Epithelial cell of proximal tubule (primary cell): ENCODE results near the gene CBX2. TPM values are rescaled to one million over a fixed set of nuclear protein-coding genes. Genes with fewer than 3 reads are reported as not detected.
A peak's percentile ranks its signal among the peaks of the same experiment; 100 is the strongest.
"Not testable (repeated sequence)": the region's sequence is repeated elsewhere in the genome, so short reads cannot be mapped to it uniquely, and the experiment has no call there.

Experiments used
- DNase-seq: peaks from one replicate; pipeline ENCODE4 v3.0.0-alpha.2; 2011; ENCODE audit warnings: low read depth
- H3K4me3 ChIP-seq: 2 replicates; pipeline ENCODE4 v1.5.1; 2011; ENCODE audit warnings: low read depth, mild to moderate bottlenecking, low read length
- total RNA-seq: library from RNA; depleted of rRNA; stranded (reverse); fragments of >200 nt; gene quantifications from 2 replicates; pipeline ENCODE4 v1.2.3, GENCODE V29; 2015
- TF ChIP-seq, protein P1 (sequence below): conservative IDR thresholded peaks from 2 replicates; pipeline ENCODE4 v1.5.1; 2012; ENCODE audit warnings: low read depth, mild to moderate bottlenecking, low read length

Gene CBX2
- total RNA-seq, 1 donor from 2014 or later, result 7.6 TPM

DNA sequence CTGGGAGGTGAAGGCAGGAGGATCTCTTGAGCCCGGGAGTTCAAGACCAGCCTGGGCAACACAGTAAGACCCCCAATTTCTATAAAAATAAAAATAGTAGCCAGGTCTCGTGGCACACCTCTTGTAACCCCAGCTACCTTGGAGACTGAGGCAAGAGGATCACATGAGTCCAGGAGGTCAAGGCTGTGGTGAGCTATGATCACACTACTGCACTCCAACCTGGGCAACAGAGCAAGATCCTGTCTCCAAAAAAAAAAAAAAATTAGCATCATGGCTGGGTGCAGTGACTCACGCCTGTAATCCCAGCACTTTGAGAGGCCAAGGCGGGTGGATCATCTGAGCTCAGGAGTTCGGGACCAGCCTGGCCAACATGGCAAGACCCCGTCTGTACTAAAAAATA, 6.7 kb upstream of the CBX2 start:
- DNase-seq, result no peak
- TF ChIP-seq, protein P1, sequence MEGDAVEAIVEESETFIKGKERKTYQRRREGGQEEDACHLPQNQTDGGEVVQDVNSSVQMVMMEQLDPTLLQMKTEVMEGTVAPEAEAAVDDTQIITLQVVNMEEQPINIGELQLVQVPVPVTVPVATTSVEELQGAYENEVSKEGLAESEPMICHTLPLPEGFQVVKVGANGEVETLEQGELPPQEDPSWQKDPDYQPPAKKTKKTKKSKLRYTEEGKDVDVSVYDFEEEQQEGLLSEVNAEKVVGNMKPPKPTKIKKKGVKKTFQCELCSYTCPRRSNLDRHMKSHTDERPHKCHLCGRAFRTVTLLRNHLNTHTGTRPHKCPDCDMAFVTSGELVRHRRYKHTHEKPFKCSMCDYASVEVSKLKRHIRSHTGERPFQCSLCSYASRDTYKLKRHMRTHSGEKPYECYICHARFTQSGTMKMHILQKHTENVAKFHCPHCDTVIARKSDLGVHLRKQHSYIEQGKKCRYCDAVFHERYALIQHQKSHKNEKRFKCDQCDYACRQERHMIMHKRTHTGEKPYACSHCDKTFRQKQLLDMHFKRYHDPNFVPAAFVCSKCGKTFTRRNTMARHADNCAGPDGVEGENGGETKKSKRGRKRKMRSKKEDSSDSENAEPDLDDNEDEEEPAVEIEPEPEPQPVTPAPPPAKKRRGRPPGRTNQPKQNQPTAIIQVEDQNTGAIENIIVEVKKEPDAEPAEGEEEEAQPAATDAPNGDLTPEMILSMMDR, result no peak
- no peak overlapping the region for H3K4me3 ChIP-seq

DNA sequence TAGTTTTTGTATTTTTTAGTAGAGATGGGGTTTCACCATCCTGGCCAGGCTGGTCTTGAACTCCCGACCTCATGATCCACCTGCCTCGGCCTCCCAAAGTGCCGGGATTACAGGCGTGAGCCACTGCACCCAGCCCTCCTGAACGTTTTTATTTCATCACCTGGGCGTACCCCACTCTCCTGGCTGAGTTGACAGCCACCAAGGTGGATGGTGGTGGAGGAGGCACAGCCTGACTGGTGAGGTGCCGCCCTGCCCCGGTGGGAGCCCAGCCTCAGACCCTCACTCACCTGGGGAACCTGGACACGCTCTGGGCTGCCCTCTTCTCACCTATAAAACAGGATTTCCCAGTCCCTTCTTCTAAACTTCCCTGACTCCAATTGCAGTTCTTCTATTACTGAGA, 5.2 kb upstream of the CBX2 start:
- not testable (repeated sequence) for DNase-seq, H3K4me3 ChIP-seq

DNA sequence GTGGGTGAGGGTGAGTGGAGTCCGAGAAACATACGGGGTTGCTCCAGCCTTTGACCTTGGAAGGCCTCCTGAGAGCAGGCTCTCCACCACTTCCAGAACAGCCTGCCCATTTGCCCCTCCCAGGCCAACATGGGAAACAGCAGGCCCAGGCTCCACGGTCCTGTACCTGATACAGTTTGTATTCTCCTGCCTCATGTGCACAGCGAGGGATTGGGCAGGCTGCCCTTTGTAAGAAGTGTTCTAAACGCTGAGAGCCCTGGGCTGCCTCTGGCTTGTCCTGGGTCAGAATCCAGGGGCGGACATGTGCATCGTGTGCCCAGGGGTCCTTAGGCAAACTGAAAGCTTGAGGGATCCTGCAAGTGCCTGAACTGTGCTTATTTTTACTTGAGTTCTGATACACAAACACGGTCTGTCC, 3.4 kb upstream of the CBX2 start:
- H3K4me3 ChIP-seq, result no peak overlapping the region
- TF ChIP-seq, protein P1, result no peak
- DNase-seq, result no peak

DNA sequence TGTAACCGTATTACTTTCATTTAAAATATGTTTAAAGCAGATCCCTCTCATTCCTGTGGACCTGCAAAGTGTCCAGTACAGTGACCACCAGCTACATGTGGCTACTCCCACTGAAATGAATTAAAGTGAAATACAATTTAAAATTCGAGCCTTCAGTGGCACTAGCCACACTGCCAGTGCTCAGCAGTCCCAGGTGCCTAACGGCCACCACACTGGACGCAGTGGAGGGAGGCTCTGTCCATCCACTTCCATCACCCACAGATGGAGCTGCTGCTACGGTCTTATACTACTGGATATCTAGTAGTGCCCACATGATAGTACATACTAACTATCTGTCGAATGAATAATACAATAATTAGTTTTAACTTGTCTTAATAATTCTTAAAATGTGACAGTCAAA, 2.3 kb upstream of the CBX2 start:
- H3K4me3 ChIP-seq, result no peak overlapping the region
- DNase-seq, result no peak
- TF ChIP-seq, protein P1, result no peak

DNA sequence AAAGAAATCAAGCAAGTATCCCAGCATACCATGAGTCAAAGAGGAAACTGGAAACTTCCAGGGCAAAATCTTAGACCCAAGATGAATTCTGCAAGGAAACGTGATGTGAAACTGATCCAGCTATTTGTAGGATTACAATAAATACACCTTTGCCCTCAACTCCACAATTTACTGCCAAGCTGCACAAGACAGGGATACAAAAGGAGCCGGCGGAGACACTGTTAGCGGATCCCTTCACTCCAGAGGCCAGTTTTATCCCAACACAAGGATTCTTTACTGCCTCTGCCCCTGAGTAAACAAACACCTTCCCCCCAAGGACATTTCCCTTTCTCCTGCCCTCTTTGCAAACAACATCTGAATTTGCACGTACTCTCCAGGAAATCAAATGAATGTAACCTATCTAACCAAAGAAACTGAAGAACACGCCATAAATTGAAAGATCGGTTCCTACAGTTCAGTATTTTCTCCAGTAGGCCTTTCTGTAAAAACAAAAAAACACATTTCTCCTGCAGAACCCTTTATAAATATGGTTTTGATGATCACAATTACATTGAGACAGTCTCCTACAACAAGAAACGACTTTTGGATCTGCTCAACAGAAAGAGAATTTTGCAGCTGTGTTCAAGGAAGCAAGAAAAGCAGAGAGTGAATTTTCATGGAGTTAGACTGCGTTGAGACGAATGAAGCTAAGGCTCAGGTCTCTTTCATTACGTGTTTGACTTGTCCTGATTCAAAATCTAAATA, 1.4 kb upstream of the CBX2 start:
- no peak overlapping the region for H3K4me3 ChIP-seq
- TF ChIP-seq, protein P1, result no peak
- DNase-seq, result no peak

DNA sequence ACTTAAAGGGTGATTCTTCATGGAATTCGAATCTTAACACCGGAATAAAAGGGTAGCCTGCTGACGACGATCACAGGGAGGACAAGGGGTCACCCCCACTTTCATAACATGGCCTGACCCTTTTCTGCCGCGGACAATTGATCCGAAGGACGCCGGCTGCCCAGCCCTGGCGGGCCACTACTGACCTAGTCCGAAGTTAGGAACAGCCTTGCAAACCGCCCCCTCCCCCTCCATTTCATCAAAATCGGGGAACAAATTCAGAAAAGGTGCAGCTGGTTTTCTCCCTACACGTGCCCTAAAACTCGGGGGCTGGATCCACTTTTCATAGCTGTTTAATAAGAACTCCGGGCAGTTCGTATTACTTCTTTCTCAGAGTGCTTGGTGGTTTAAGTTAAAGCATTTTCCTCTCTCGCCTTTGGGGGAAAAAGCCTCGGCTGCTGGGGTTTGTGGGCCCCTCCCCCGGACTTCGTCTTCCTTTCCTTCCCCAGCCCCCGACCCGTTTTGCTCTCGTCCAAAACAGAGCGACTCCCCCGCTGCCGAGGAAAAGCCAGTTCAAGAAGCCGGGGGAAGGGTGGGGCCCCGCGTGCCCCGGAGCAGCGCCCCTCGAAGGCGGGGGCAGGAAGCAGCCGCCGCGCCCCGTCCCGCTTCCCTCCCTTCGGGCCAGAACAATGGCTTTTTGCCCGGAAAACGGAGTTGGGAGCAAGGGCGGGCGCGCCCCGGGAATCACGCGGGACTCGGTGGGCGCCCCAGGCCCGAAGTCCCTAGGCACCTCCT, 641 bp upstream of the CBX2 start:
- DNase-seq, result no peak
- TF ChIP-seq, protein P1, result peak; percentile 28

DNA sequence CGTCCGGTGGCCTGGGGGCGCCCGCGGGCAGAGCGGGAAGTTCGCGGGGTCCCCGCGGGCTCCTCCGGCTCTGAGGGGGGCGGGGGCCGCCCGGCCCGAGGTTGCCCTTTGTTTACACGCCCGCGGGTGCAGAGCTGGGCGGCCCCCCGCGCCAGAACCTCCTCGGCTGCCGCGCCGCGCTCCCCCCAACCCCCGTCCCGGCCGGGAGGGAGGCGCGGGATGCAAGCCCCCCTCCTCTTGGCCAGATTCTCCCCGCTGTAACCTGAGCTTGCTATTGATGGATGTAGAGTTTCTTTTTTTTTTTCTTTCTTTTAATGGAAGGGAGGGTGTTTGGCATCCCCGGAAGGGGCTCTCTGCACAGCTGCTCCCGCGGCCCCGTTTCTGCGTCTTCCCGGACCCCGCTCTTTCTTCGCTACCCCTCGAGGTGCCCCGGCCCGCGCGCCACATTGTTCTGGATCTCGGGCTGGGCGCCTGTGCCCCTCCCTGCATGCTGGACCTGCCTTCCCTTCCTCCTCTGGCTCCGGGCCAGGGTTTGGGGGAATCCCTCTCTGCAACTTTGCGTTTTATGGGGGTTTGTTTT, 646 bp downstream of the CBX2 start:
- no peak for DNase-seq
- H3K4me3 ChIP-seq, result peak overlapping the region; percentile 56
- TF ChIP-seq, protein P1, result no peak

More for the DNA sequence above, 641 bp upstream of the CBX2 start:
- H3K4me3 ChIP-seq, result peak overlapping the region; percentile 55
